GM12878 (cell line): ENCODE results near the gene EYS.

Experiments used
- CREB1 ChIP-seq: IDR thresholded peaks from 2 replicates; pipeline ENCODE4 v1.6.1; 2012; ENCODE audit warnings: low read depth, mild to moderate bottlenecking, inconsistent platforms
- CREM ChIP-seq: IDR thresholded peaks from 2 replicates; pipeline ENCODE4 v1.6.1; 2014; ENCODE audit warnings: antibody characterized with exemption, low read depth
- NRF1 ChIP-seq: conservative IDR thresholded peaks from 2 replicates; pipeline ENCODE4 v1.6.1; 2011; ENCODE audit warnings: mild to moderate bottlenecking, low read depth, low read length, improper control_type of control experiment
- SMAD1 ChIP-seq: fragments of 450-650 bp; IDR thresholded peaks from 2 replicates; pipeline ENCODE4 v1.6.1; 2018; ENCODE audit warnings: mild to moderate bottlenecking, low read depth; ENCODE audit not compliant: partially characterized antibody
- SMC3 ChIP-seq: IDR thresholded peaks from 2 replicates; pipeline ENCODE4 v1.6.1; 2011; ENCODE audit warnings: low read length, improper control_type of control experiment, borderline replicate concordance
- SPI1 ChIP-seq: IDR thresholded peaks from 2 replicates; pipeline ENCODE4 v1.6.1; 2011; ENCODE audit warnings: low read depth, mild to moderate bottlenecking, low read length, moderate library complexity, borderline replicate concordance; ENCODE audit not compliant: insufficient read depth
- ZSCAN29 ChIP-seq: fragments of 450-650 bp; IDR thresholded peaks from 2 replicates; pipeline ENCODE4 v1.6.1; 2017; ENCODE audit warnings: mild to moderate bottlenecking, moderate library complexity

DNA sequence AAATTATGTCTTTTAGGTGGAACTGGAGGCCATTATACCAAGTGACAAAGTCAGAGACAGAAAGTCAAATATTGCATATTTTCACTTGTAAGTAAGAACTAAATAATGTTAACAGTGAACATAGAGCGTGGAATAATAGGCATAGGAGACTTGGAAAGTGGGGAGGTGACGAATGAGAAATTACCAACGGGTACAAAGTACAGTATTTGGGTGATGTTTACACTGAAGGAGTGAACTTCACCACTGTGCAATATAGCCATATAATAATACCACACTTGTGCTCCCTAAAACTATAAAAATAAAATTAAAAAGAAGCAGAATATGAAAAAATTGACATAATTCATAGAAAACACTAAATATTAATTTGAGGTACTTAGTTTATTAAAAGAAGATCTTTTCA is 14.9 kb downstream of the EYS start:
- TF ChIP-seq SPI1 (no peak), CREB1 (no peak), SMC3 (no peak), NRF1 (no peak), CREM (no peak), SMAD1 (no peak), ZSCAN29 (no peak)
